Gastrocnemius medialis (tissue), 4 donors: Measurements from ENCODE around the gene FLT1.

Experiments
- CTCF ChIP-seq, 5 experiments: fragments of 450-650 bp in 3 of 5; fragments of 200-600 bp in 2 of 5; sonication (generic) in 2 of 5; IDR thresholded peaks in 4 of 5; conservative IDR thresholded peaks in 1 of 5; 1 replicate in 4 of 5; 2 replicates in 1 of 5; pipeline ENCODE4 v1.5.1; 2016 to 2019; ENCODE audit warnings: antibody characterized with exemption in 5 of 5, mild to moderate bottlenecking in 3 of 5, moderate library complexity in 3 of 5
- POLR2A ChIP-seq, 2 donors: fragments of 450-650 bp; IDR thresholded peaks; one replicate each; pipeline ENCODE4 v1.6.1; 2017; ENCODE audit warnings: antibody characterized with exemption in 2 of 2, mild to moderate bottlenecking in 2 of 2, moderate library complexity in 2 of 2

GRCh38 chr13:28449826-28450773 lies 44.8 kb downstream of the FLT1 start:
- TF ChIP-seq CTCF (IDR thresholded peaks at IDR 0.05 in 4 of 5, conservative IDR thresholded peaks at IDR 0.05 in 1 of 5) (no peak), POLR2A (IDR thresholded peaks at IDR 0.05) (no peak)
